ENCODE data around the gene DGKZ. TPM values are rescaled to one million over a fixed set of nuclear protein-coding genes. Genes with fewer than 3 reads are reported as not detected.

Gene DGKZ
- total RNA-seq, 2 donors from 2014 or later, result 79.4 to 86.4 TPM

- Histone ChIP-seq H3K9me3 (no peaks in the 10 kb centered on the region), H3K4me3 (no peak overlapping the region), H3K27me3 (no peaks in the 10 kb centered on the region), H3K27ac (peak overlapping the region in 1 of 4 donors; percentile 56), H3K36me3 (replicated peaks in 1 of 2; ENCODE audit: insufficient read depth in 1 of 2, low read depth in 2 of 2) (no peaks in the 10 kb centered on the region), H3K4me1 (peaks cover 46% of the 10 kb centered on the region)
- TF ChIP-seq CTCF (IDR thresholded peaks at IDR 0.05) (no peak), POLR2A (IDR thresholded peaks at IDR 0.05) (no peak)
- ATAC-seq (no peak), DNase-seq (no peak)
- intact Hi-C loops (cut with DNase I), result no loop called here
- WGBS, 2 donors, result 57 to 73% methylated on average over 10 of the region's 10 CpGs
Observed at GRCh38 chr11:46345881-46346484, 1.3 kb upstream of the DGKZ start.

- ATAC-seq (peak; percentile 0), DNase-seq (peak; percentile 36 to 52 (median 46))
- Histone ChIP-seq H3K4me3 (peak overlapping the region; percentile 52 to 64), H3K27ac (peak overlapping the region; percentile 28 to 79 (median 72)), H3K9me3 (no peaks in the 10 kb centered on the region), H3K36me3 (replicated peaks in 1 of 2; ENCODE audit: insufficient read depth in 1 of 2, low read depth in 2 of 2) (no peaks in the 10 kb centered on the region), H3K27me3 (no peaks in the 10 kb centered on the region), H3K4me1 (peaks cover 64% of the 10 kb centered on the region)
- TF ChIP-seq POLR2A (IDR thresholded peaks at IDR 0.05) (peak in 1 of 3 donors; percentile 14), CTCF (IDR thresholded peaks at IDR 0.05) (no peak)
- intact Hi-C loops (cut with DNase I), result no loop called here
- 0 to 9% methylated on average over 1 to 62 of the region's 63 CpGs for WGBS, 2 donors
Observed at GRCh38 chr11:46347637-46348311, 511 bp downstream of the DGKZ start.

GRCh38 chr11:46348566-46349401 lies 1.5 kb downstream of the DGKZ start:
- Histone ChIP-seq H3K36me3 (replicated peaks in 1 of 2; ENCODE audit: insufficient read depth in 1 of 2, low read depth in 2 of 2) (no peaks in the 10 kb centered on the region), H3K27ac (peak overlapping the region; percentile 28 to 79 (median 72)), H3K9me3 (no peaks in the 10 kb centered on the region), H3K27me3 (no peaks in the 10 kb centered on the region), H3K4me1 (peaks cover 65% of the 10 kb centered on the region), H3K4me3 (peak overlapping the region; percentile 52 to 64)
- no peak for TF ChIP-seq POLR2A (IDR thresholded peaks at IDR 0.05)
- no peak for TF ChIP-seq CTCF (IDR thresholded peaks at IDR 0.05)
- 24 to 27% methylated on average over 13 to 18 of the region's 18 CpGs for WGBS, 2 donors
- DNase-seq (peak; percentile 39 to 66 (median 57)), ATAC-seq (no peak)
- intact Hi-C loops (cut with DNase I), result no loop called here

- DNase-seq, result no peak
- Histone ChIP-seq H3K4me3 (no peak overlapping the region), H3K4me1 (peaks cover 67% of the 10 kb centered on the region), H3K27ac (peak overlapping the region; percentile 66 to 84 (median 76)), H3K9me3 (no peaks in the 10 kb centered on the region), H3K27me3 (no peaks in the 10 kb centered on the region), H3K36me3 (replicated peaks in 1 of 2; ENCODE audit: insufficient read depth in 1 of 2, low read depth in 2 of 2) (no peaks in the 10 kb centered on the region)
- 39 to 53% methylated on average over 3 of the region's 3 CpGs for WGBS, 2 donors
- TF ChIP-seq CTCF (IDR thresholded peaks at IDR 0.05) (no peak), POLR2A (IDR thresholded peaks at IDR 0.05) (no peak)
- intact Hi-C loops (cut with DNase I), result no loop called here
- ATAC-seq, result no peak
Observed at GRCh38 chr11:46350695-46351094, 3.4 kb downstream of the DGKZ start.
